ENCODE measurements around the gene PPP4R2. TPM values are rescaled to one million over a fixed set of nuclear protein-coding genes. Genes with fewer than 3 reads are reported as not detected.
"Not testable (repeated sequence)": the region's sequence is repeated elsewhere in the genome, so short reads cannot be mapped to it uniquely, and the experiment has no call there.

Gene PPP4R2
- polyA plus RNA-seq, 3 donors = 6.5 to 31.5 (median 20.1) TPM

DNA sequence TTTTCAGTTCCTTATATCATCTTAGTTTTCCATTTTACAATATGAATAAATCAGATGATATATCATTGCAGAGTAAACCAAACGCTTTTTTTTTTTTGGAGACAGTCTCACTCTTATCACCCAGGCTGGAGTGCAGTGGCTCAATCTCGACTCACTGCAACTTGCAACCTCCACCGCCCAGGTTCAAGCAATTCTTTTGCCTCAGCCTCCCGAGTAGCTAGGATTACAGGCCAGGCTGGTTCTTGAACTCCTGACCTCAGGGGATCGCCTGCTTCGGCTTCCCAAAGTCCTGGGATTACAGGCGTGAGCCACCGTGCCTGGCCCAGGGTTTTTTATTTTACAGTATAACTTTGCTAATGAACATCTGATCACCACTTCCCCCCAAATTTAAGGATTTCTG lies 59.0 kb downstream of the PPP4R2 start:
- 50 to 74% (median 67%) methylated on average over 8 of the region's 8 CpGs for WGBS, 3 donors
- H3K27ac ChIP-seq (ENCODE audit: low read depth, low read length) = no peak overlapping the region

DNA sequence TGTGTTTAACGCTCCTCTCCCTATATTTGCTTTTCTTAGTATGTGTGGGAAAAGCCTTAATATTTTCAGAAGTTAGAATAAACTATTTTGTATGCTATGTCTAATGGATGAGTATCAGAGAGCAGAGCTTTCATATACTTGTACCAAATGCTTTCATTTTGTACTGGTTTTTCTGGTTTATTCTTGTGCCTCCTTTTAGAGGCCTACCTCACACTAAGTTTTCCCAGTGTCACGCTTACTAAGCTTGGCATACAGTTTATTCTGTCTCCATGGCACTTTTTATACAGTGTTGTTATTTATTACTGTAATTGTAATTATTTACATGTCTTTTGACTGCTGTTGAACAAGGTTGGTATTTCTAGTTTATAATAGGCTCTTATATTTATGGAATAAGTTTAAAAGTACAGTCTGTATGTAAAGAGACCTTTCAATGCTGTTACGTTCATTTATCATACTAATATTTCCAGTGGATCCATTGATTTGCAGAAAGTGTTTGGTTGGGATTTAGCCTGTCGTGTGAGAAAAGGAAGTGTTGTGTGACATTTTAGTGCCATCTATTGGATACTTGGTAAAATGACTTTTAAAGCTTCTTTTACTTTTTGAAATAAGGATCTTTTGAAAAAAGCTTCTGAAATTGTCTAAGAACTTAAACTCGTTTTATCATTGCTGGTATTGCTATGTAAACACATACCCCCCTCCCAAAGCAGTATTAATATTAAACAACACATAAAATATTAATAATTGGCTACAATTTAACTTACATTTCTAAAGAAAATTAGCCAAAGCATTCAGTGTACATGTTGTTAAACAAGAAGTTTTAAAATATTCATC lies 59.6 kb downstream of the PPP4R2 start:
- no peak overlapping the region for H3K27ac ChIP-seq (ENCODE audit: low read depth, low read length)
- WGBS, 3 donors = 18 to 35% (median 34%) methylated on average over 5 of the region's 5 CpGs

DNA sequence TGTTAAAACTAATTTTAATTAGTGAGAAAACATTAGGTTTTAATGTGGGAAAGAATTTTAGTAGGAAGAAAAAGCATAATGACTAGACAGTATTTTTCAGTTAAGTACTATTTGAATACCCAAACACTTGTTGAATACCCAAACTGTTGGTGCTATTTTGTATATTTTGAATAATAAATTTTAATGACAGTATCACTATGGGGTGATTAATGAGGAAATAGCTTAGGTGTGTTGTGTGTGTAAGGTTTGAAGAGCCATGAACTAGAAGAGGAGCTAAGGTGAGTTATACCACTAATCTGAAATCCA lies 60.2 kb downstream of the PPP4R2 start:
- no peak overlapping the region for H3K27ac ChIP-seq (ENCODE audit: low read depth, low read length)

DNA sequence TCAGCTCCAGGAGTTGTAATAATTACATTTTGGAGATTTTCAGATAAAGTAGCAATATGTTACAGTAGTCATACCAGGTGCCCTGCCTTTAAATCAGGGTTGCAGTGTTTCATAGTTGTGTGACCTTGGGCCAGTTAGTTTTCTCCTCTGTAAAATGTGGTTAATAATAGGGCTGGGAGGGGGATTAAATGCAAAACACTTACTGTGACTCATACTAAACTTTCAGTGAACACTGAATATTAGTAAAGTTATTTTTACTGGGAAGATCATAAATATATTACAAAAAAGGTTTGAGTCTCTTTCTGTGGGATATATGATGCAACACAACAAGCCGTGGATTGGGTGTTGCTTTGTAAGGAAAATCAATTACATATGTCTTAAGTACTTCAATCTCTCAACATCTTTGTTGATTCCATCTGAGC lies 63.7 kb downstream of the PPP4R2 start:
- H3K27ac ChIP-seq (ENCODE audit: low read depth, low read length) = no peak overlapping the region
- WGBS, 3 donors = 32 to 82% (median 59%) methylated on average over 1 of the region's 1 CpG

DNA sequence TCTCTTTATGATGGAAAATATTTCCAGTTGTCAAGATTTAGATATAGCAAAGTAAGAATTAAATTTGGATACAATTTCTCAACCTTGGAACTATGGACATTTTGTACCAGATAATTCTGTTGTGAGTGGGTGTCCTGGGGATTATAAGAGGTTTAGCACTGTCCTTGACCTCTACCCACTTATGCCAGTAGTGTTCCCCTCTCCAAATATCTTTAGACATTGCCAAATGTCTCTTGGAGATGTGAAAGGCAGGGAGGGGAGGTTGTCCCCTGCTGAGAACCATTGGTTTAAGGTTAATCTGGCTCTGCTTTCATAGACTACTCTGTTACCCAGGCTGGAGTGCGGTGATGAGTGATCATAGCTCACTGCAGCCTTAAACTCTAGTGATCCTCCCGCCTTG lies 64.8 kb downstream of the PPP4R2 start, which contains the start of gene EBLN2:
Gene EBLN2 (plus strand): TSS at position 244 of the 400 bp plus-strand sequence. CDS start 423 bp downstream, outside the sequence.
- H3K27ac ChIP-seq (ENCODE audit: low read depth, low read length) = no peak within 1 kb of the TSS
- 93 to 96% (median 94%) methylated on average over 2 of the region's 2 CpGs for WGBS, 3 donors

DNA sequence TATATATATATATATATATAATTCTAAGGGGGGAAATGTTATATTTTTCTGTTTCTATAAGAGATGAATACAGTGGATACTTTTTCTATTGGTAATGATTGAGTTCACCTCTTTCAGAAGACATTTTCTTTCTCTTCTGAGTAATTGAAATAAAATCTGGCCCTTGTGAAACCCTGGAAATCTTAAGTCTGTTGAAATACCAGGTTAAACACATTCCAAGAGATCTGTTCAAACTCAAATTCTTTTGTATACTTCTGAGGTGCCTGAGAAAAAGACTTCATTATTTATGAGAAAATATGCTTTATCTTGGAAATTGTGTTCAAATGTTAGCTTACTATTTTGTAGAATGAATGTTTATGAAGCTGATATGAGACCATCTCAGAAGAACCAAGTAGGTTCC lies 69.6 kb downstream of the PPP4R2 start:
- not testable (repeated sequence) for H3K27ac ChIP-seq (ENCODE audit: low read depth, low read length)

DNA sequence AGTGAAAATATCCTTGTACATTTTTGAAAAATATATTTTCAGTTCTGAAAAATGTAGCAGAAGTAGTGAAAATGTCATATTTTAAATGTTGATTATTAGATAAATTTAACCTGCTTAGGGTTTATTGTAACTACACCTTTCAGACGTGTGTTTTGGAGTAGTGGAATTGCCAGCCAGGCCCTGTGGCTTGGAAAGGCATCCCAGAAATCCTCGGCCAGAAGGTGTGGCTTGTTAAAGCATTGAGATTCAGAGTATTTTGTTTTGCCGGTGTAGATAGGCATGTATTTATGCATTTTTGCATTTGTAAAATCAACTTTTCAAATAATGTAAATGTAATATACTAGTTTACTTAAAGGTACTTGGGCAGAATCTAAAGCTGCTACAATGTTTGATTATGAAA lies 71.8 kb downstream of the PPP4R2 start:
- no peak overlapping the region for H3K27ac ChIP-seq (ENCODE audit: low read depth, low read length)
- 53 to 86% (median 56%) methylated on average over 3 of the region's 3 CpGs for WGBS, 3 donors

DNA sequence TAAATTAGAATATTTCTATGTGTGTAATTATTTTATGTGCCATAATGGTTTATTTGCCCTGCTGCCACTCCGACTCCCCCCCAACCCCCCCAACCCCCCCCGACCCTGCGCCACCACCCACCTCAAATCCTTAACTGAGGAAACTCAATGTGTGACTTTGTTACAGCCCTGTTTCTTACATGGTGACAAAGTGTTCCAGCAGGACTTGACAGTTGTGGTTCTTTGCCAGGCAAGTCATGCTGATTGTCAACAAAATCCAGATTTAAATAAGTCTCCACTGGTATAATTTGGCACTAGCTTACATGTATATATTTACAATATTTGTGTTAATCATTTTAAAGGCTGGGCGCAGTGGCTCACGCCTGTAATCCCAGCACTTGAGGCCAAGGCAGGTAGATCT lies 72.6 kb downstream of the PPP4R2 start:
- WGBS, 3 donors = 88 to 96% (median 94%) methylated on average over 5 of the region's 5 CpGs
- H3K27ac ChIP-seq (ENCODE audit: low read depth, low read length) = no peak overlapping the region

DNA sequence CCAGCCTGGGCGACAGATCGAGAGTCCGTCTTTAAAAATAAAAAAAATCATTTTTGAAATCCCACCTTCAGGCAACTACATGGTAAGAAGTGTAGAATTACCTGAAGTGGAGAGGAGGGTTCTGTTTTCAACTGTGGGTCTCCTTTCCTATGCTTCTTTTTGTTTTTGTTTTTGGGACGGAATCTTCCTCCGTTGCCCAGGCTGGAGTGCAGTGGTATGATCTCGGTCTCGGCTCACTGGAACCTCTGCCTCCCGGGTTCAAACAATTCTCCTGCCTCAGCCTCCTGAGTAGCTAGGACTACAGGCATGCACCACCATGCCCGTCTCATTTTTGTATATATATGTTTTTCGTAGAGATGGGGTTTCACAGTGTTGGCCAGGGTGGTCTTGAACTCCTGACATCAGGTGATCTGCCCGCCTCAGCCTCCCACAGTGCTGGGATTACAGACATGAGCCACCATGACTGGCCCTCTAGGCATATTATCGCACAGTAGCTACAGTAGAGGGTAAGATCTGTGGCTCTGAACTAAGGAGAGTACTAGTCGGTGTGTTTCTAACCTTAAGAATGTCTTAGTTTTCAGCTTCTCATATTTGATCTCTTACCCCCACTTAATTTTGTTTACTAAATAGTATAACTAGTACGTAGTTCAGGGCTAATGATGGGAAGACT lies 73.3 kb downstream of the PPP4R2 start:
- WGBS, 3 donors = 88 to 94% (median 88%) methylated on average over 14 of the region's 14 CpGs
- H3K27ac ChIP-seq (ENCODE audit: low read depth, low read length) = no peak overlapping the region

DNA sequence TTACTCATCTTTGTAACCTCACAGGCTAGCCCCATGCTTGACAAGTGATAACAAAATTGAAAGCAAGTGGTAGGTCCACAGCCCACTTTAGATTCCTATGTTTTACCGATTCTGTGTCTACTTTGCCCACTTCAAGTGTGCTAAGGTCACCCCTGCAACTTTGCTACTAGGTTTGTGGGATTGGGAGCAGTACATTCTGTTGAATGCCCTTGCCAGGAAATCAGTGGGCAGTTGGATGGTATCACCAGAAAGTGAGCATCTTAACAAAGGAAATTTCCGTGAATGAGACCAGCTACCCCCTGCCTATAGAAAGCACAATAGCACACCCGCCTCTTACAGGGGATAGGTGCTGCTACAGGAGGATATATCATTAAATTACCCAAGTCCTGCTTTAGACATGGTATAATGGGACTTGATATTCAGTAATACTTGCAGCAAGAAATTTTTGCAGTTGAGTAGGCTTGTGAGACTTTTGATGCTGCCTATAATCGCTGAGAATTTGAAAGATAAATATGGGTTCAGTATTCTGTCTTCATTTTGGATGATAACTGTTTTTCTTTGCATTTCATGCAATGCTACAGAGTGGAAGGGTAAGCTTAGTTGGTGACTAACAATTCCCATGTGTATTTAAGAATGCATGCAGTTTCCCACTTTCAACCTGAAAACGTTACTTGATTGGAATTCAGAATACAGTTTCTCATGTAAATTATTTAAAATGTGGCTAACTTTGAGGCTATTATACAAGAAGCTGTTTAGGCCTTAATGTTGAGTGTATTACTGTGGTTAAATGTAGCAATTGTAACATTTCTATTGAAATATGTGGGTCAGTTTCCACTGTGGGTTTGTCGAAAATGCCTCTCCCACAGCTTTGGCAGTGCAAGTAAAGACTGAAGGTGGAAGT lies 74.3 kb downstream of the PPP4R2 start:
- 53 to 59% (median 56%) methylated on average over 6 of the region's 6 CpGs for WGBS, 3 donors
- H3K27ac ChIP-seq (ENCODE audit: low read depth, low read length) = no peak overlapping the region

DNA sequence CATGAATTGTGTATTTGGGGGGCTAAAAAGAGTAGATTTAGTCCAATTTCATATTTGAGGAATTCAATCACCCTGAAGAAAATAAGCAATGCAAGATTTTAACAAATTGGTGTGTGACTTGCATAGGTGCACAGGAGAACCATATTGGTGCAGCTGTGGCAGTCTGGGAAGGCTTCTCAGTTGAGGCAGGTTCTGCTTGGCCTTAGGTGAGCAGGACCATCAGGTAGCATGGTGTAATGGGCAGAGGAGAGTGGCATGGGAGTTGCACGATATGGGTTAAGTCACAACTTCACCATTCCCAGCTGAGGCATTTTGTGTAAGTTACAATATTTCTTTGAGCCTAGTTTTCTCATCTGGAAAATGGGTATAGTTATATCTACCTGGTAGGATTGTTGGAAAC lies 75.3 kb downstream of the PPP4R2 start:
- WGBS, 3 donors = 94 to 95% (median 95%) methylated on average over 1 of the region's 1 CpG
- H3K27ac ChIP-seq (ENCODE audit: low read depth, low read length) = no peak overlapping the region

DNA sequence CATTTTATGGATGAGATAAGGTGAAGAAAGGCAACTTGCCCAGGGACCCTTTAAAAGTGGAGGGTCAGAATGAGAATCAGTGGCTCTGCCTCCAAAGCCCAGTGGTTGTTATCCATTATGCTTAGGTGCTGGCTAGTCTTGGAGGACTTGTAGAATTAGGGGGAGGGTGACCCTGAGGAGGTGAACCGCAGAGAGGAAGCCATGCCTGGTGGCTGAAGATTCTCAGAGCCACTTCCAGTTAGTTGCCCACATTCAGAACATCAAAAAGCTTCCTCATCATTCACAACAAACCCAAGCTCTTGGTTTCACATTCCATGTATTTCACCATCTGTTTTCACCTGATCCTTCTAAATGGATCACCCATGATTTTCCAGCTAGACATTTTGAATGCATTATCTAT lies 76.0 kb downstream of the PPP4R2 start:
- no peak overlapping the region for H3K27ac ChIP-seq (ENCODE audit: low read depth, low read length)
- WGBS, 3 donors = 44 to 85% (median 57%) methylated on average over 1 of the region's 1 CpG

DNA sequence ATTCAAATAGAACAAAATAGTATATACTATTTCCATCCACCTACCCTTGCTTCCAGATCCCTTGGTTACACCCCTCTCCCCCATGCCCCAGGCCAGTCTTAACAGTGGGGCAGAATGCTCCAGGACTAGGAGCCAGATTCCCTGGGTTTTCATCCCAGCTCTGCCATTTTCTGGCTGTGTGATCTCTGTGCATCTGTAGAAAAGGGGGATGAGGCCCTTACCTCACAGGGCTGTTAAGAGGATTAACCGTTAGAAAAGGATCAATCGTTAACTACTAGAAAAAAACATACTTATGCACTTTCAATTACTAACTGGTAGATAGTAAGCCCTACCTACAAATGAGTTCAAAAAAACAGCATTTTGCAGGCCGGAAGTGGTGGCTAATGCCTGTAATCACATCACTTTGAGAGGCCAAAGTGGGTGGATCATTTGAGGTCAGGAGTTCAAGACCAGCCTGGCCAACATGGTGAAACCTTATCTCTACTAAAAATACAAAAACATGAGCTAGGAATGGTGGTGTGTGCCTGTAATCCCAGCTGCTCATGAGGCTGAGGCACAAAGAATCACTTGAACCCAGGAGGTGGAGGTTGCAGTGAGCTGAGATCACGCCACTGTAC lies 76.6 kb downstream of the PPP4R2 start:
- WGBS, 3 donors = 61 to 74% (median 70%) methylated on average over 4 of the region's 4 CpGs
- H3K27ac ChIP-seq (ENCODE audit: low read depth, low read length) = no peak overlapping the region

DNA sequence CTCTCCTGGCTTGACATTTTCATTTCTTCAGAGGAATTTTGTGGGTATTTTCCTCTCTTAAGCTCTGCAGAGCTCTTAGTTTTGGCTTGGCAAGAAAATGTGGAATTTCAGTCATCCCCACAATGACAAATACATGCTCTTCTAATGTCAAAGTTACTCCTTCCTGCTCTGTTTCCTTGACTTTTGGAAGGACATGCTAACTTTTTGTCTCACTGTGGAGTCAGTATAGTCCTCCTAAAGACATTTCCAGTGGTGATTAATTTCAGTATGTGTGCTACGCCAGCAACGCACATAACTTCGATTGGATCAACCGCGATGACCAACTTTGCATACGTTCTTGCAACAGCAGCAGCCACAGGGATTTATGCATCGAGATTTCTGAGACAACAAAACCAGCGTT lies 78.2 kb downstream of the PPP4R2 start:
- WGBS, 3 donors = 80 to 88% (median 84%) methylated on average over 8 of the region's 8 CpGs

DNA sequence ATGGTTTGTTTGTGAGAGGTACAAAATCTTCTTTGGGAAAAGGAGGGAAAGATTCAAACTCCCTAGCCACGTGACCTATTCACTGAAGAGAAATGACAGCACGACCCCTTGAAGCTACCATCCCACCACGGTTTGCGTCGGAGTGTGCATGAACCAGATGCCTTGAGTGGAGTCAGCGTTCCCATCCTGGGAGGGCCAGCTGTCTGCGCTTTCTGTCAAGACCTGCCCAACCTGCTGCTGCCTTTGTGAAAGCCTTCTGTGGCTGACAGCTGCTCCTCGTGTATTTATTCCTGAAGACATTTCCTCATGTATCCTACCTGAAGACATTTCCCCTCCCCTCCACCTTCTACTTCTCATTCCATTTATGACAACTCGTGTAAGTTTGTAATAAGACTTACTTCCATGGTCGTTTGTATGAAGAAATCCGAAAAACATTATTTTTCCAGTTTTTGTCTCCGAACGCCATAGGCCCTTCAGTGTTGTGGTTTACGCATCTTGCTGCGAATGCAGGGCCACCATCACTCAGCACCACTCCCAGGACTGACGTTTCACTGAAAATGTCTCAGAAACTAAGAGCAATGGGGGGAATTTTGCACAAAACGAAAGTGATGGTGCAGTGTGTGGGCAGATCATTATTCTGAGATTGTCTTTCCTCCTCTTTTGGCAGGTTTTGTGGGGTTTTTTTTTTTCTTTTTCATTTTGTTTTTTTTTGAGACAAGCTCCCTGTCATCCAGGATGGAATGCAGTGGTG lies 83.8 kb downstream of the PPP4R2 start:
- H3K27ac ChIP-seq (ENCODE audit: low read depth, low read length) = no peak overlapping the region
- 70 to 73% (median 71%) methylated on average over 17 of the region's 17 CpGs for WGBS, 3 donors

More for the DNA sequence above, 78.2 kb downstream of the PPP4R2 start:
- H3K27ac ChIP-seq (ENCODE audit: low read depth, low read length) = no peak overlapping the region

DNA sequence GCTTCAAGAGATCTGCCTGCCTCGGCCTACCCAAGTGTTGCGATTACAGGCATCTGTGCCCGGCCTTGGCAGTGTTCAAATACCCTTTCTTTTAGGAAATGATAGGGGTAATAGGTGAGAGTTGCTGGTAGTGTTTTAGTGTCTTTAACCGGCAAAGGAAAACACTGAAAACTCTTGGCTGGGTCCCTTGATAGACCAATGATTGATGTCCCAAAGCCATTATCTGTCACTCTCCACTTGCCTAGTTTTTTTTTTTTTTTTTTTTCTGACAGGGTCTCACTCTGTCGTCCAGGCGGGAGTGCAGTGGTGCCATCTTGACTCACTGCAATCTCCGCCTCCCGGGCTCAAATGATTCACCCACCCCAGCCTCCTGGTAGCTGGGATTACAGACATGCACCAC lies 84.5 kb downstream of the PPP4R2 start:
- H3K27ac ChIP-seq (ENCODE audit: low read depth, low read length) = no peak overlapping the region
- WGBS, 3 donors = 90 to 95% (median 94%) methylated on average over 8 of the region's 8 CpGs

DNA sequence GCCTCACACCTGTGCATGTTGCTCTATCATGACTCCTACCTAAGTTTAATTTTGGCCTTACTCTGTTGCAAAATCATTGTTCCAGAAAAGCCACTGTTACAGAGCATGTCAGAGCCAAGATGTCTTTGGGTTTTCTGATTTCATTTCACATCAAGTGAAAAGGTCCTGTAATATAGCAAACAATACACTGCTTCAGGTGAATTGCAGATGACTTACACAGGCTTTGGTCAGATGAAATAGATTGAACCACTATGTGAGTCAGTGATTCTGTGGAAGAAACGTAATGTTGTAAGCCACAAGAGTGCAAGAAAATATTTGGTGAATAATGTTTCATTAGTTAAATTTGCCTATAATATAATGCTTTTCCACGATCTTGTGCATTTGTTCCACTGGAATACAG lies 87.6 kb downstream of the PPP4R2 start:
- H3K27ac ChIP-seq (ENCODE audit: low read depth, low read length) = no peak overlapping the region
- 82 to 94% (median 94%) methylated on average over 2 of the region's 2 CpGs for WGBS, 3 donors

DNA sequence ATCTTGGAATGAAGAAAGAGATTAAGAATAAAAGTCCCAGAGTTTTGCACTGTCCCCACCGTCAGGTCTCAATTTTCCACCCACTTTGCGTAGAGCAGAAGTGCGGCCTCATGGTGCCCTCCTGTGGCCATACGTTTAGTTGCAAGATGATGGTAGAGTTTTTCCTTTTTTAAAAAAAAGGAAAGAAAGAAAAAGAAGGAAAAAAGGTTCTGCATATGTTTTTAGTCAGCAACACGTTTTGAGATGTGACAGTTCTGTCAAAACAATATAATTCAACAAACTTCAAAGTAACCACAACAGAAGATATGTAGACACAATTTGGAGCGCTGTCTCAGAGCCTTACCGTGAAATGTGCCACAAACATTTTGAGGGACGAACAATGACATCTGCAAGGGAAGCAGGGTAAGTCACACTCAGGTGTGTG lies 89.5 kb downstream of the PPP4R2 start:
- 23 to 24% (median 23%) methylated on average over 8 of the region's 8 CpGs for WGBS, 3 donors
- no peak overlapping the region for H3K27ac ChIP-seq (ENCODE audit: low read depth, low read length)

Measured in adipose tissue (tissue), 3 donors.